GM18508 (cell line): ENCODE measurements around the gene EIF2B5.
"Not testable (repeated sequence)": the region's sequence is repeated elsewhere in the genome, so short reads cannot be mapped to it uniquely, and the experiment has no call there.

Experiments
- ATAC-seq: cut with Tn5 transposase; IDR thresholded peaks from one replicate; pipeline ENCODE4 v1.9.1; 2021; ENCODE audit warnings: moderate number of reproducible peaks; ENCODE audit not compliant: insufficient read depth, unreplicated experiment

EIF2B5 gene

DNA sequence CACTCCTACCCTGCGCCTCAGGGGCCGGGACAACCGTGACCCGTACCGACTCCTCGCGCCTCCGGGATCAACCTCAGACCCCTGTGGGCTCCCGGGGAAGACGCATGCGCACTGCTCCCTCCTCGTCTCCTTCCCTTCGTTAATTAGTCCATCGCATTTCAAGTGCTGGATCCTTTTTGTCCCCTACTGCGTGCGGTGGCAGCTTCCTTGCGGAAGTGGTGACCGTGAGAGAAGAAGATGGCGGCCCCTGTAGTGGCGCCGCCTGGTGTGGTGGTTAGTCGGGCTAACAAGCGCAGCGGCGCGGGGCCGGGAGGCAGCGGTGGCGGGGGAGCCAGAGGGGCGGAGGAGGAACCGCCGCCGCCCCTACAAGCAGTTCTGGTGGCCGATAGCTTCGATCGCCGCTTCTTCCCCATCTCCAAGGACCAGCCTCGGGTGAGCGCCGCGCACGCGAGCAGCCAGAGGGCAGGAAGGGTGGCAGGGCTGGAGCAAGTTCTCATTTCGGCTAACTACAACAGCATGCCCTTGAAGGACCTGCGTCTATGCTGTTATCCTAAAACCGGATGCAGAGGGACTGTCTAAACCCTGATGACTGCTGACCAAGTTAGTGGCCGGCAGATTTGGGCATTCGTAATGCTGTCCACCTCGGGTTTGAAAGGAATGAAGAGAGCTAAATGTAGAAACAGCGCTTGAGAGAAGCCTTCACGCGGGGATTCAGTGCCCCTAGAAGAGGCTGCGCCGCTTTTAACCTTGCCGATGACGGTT lies at the start of gene EIF2B5:
EIF2B5 (plus strand) TSS at position 210 of the 762 bp plus-strand sequence; CDS start at position 238, 28 bp downstream.
- peak; percentile 62 for ATAC-seq

DNA sequence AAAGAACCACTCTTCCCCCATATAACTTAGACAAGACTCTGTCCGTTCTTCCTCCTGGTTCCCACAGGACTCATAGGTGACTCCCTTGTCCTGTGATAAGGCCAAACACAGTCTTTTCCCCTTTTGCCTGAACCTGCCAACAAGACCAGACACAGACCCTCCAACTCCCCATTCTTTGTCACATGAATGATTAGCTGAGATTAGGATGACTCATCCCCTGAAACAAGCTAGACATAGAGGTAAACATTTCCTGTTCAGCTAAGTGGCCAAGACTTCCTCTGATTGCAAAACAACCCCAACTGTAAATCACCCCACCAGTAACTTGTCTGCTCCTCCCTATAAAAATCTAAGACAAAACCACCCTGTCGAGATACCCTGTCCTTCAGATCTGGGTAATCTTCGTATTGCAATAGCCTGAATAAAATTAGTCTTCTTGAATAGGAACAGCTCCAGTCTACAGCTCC lies 49.7 kb upstream of the EIF2B5 start:
- no peak for ATAC-seq

DNA sequence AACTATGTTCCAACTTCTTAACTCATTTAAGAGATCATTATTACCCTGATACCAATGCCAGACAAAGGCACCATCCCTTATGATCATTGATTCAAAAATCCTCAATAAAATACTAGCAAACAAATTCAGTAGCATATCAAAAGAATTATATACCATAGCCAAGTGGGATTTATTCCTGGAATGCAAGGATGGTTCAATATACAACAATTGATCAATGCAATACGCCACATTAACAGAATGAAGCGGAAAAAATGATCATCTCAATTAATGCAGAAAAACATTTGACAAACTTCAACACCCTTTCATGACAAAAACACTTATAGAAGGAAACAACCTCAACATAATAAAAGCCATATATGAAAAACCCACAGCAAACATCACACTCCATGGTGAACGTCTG lies 43.0 kb upstream of the EIF2B5 start:
- no peak for ATAC-seq

DNA sequence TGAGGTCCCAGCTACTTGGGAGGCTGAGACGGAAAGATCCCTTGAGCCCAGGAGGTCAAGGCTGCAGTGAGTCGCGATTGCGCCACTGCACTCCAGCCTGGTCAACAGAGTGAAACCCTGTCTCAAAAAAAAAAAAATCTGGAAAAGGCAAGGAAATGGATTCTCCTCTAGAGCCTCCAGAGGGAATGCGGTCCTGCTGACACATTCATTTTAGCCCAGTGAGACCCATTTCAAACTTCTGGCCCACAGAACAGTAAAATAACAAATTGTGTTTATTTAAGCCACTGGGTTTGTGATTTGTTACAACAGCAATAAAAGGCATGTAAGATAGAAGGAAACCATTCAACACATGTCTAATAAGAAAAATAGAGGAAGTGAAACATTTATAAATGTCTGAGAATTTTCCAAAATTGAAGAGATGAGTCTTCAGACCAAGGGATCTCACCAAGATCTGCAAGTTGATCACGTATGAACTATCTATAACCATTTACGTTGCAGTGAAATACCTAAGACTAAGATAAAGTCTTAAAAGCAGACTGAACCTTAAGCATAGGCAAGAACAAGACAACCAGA lies 38.3 kb upstream of the EIF2B5 start, which contains the start of gene HTR3E:
HTR3E (plus strand) TSS at position 254 of the 573 bp plus-strand sequence. CDS start 466 bp downstream, outside the sequence.
- ATAC-seq, result no peak

DNA sequence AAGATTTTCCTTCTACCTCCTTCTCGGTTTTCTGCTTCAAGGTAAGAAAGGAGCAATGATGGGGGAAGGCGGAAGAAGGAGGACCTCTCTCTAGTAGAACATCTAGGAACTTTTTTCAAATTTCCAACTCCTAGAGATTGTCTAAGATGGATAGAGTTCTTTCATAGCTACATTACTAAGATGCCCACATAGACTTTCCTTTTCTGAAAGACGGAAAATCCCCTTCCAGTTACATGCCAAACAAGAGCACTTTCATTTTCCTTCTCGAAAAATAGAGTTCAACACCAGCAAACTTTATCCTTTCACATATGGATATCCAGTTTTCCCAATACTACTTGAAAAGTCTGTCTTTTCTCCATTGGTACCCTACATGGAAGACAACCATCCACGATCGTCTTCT lies 37.6 kb upstream of the EIF2B5 start:
- ATAC-seq, result no peak

DNA sequence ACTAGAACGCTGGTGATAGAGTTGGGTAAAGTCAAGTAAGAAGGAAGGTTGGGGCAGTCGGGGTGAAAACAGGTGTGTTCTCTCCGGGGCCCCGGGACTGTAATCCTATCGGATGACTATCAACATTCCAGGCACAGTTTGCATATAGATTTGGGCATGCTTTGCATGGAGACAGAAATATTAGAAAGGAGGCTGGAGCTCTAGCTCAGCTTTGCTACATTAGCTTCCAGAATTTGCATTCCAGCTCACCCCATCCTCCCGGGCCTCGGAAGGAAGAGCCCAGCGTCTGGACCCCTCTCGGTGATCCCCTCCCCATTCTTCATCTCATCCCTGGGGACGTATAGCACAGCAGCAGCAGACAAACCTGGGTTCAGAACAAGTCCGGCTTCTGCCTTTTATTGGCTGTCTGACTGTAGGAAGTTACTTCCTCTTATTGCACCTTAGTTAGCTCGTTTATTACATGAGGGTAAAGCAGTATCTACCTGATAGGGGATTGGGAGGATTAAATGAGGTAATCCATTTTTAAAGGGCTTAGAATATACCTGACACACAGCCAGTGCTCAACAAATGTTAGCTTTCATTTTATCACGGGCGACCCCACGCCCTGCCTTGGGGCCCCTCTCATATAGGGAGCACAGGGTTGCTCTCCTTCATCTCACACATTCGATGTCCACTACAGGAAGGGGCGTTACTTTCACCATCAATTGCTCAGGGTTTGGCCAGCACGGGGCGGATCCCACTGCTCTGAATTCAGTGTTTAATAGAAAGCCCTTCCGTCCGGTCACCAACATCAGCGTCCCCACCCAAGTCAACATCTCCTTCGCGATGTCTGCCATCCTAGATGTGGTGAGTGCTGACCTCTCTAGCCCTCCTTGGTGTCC lies 35.1 kb upstream of the EIF2B5 start:
- no peak for ATAC-seq

DNA sequence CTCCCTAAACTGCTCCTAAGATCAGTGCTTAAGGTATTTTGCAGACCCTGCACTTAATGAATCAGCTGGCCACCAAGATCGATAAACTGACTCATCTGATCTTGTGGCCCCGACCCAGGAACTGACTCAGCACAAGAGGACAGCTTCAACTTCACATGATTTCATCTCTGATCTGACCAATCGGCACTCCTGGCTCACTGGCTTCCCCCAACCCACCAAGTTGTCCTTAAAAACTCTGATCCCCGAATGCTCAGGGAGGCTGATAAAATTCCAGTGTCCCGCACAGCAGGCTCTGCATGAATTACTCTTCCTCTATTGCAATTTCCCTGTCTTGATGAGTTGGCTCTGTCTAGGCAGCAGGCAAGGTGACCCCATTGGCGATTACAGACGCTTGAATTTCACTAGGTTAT lies 24.8 kb upstream of the EIF2B5 start:
- no peak for ATAC-seq

DNA sequence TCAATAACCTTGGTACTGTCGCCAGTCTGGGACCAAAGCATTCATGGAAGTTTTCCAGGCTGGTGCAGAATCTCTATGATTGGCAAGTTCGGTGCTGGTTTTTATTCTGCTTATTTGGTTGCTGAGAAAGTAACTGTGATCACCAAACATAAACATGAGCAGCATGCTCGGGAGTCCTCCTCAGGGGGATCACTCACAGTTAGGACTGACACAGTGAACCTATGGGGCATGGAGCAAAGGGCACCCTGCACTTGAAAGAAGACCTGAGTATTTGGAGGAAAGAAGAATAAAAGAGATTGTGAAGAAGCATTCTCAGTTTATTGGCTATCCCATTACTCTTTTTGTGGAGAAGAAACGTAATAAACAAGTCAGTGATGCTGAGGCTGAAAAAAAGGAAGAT lies 19.1 kb upstream of the EIF2B5 start:
- no peak for ATAC-seq

DNA sequence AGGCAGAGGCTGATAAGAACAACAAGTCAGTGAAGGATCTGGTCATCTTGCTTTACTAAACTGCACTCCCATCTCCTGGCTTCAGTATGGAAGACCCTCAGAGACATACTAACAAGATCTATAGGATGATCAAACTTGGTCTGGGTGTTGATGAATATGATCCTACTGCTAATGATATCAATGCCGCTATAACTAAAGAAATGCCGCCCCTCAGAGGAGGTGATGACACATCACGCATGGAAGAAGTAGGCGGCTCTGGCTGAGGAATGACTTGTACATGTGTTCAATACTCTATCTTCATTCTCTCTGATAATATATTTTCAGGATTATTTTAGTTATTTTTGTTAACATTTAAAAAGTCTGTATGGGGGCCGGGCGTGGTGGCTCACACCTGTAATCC lies 17.5 kb upstream of the EIF2B5 start:
- ATAC-seq, result no peak

DNA sequence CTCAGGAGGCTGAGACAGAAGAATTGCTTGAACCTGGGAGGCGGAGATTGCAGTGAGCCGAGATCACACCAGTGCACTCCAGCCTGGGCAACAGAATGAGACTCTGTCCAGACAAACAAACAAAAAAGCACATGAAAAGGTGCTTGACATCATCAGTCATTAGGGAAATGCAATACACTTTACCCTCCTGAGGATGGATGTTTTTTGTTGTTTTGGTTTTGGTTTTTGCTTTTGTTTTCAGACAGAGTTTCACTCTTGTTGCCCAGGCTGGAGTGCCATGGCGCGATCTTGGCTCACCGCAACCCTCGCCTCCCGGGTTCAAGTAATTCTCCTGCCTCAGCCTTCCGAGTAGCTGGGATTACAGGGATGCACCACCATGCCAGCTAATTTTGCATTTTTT lies 14.1 kb upstream of the EIF2B5 start:
- ATAC-seq, result not testable (repeated sequence)

DNA sequence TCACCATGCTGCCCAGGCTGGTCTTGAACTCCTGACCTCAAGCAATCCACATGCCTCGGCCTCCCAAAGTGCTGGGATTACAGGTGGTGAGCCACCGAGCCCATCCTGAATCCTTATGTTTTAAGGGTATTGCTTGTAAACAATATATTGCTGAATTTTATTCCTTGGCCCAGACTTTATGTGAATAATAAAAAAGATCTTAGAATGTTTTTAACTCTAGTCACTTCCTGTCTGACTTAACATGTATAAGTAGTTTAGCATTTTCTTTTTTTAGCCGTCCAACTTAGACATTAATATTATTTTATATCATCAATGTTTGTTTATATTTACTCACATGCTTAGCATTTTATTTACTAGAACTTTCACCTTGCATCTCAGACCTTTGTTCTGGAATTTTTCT lies 9.2 kb upstream of the EIF2B5 start:
- no peak for ATAC-seq

DNA sequence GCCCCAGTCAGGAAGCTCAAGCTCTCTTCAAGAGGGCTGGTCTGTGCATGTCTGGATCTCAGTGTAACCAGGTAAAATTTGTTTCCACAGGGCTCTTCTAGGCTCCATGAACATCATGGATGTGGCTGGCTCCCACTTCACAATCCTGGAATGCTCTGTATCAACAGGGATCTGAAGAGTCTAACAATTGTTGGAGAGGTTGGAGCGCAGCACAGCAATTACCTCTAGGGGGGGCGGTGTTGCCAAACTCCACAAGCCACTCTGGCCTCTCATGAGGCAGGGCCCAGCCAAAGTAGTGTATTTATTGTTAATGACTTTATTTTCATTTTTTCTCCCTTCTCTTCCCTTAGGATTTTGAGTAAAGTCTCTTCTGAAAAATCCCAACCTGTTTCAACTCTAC lies 6.1 kb upstream of the EIF2B5 start:
- ATAC-seq, result no peak

DNA sequence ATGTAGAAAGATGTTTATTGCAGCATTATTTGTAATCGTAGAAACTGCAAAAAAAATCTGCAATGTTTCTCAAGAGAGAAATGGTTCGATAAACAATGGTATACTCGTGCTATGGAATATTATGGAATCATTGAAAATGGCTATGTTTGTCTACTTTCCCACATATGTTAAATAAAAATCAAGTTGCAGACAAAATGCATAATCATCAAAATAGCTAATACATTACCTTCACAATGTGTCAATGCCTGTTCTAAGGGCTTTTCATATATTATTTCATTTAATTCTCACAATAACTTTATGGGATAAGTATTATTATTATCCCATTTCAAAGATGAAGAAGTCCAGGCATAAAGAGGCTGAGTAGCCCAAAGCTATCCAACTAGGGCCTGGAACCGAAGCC lies 2.2 kb upstream of the EIF2B5 start:
- no peak for ATAC-seq

DNA sequence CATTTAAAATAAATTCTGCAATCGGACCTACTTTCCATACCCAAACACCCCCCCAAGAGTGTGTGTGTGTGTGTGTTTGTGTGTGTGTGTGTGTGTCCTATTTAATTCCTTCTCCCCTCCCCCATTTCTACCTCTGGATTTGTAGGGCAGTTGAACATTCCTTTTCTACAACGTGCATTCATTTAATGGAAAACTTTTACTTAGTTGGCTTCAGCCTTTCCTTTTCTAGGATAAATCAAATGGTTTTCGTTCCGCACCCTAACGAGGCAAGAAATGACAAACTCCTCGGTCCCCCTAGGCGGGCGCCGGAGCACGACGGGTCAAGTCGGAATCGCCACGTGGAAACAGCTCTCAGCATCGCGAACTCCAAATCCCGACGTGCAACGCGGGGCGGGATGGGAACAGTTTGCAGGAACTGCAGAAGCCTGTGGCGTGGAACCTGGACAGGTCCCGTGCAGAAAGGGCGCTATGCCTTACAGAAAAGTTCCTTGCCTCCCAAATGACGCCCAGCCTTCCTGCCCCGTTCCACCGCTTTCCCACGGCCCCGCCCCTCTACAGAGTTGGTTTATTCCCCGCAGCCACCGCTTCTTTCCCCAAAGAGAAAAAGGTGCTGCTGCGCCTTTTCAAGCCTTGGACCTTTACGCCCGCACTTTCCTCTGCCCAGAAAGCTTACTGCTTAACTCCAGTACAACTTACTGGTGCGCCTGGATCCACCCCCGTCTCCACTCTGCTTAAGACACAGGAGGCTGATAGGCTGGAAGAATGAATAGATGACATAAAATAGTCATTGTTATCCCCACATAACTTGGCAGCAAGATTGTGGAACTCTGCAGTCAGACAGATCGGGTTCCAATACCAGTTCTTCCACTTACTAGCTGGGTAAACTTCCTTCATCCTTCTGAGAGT lies 1.1 kb upstream of the EIF2B5 start:
- no peak for ATAC-seq

DNA sequence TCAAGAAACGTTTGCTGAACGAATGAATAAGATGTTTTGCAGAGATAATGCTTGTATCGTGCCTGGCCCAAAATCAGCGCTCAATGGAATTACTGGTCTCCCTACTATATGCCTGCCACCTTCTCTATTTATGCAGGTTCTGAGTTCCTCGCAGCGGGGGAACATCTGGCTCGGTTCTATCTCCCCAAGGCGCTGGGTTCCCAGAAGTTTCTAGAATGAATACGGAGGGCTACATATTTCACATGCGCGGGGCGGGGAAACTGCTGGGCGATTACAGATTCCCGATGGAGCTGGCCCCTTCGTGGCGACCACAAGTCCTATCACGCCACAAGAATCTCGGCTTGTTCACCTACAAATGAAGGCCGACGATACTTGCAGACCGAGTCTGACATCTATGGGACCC lies 411 bp upstream of the EIF2B5 start:
- ATAC-seq, result peak; percentile 21

DNA sequence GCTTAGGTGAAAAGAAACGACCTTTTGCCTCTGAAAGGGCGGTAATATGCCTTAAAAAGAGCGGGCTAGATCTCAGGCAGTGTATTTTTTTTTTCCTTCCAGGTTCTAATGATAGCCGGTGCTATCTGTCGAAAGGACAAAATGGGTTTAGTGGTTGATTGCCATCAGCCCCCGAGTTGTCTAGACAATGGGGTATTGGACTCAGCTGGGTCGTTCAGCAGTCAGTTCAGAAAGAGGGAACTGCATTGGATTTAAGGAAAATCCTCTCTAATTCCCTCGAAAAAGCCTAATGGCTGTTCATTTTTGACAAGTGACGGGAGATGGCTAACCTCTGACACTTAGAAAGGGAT lies 728 bp downstream of the EIF2B5 start:
- ATAC-seq, result no peak

DNA sequence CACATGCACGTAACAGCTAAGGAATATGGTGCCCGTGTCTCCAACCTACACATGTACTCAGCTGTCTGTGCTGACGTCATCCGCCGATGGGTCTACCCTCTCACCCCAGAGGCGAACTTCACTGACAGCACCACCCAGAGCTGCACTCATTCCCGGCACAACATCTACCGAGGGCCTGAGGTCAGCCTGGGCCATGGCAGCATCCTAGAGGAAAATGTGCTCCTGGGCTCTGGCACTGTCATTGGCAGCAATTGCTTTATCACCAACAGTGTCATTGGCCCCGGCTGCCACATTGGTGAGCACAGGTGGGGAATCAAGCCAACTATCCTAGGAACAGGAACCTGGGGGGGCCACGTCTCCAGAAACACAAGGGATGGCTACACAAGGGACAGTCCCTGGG lies 5.3 kb downstream of the EIF2B5 start:
- ATAC-seq, result no peak

DNA sequence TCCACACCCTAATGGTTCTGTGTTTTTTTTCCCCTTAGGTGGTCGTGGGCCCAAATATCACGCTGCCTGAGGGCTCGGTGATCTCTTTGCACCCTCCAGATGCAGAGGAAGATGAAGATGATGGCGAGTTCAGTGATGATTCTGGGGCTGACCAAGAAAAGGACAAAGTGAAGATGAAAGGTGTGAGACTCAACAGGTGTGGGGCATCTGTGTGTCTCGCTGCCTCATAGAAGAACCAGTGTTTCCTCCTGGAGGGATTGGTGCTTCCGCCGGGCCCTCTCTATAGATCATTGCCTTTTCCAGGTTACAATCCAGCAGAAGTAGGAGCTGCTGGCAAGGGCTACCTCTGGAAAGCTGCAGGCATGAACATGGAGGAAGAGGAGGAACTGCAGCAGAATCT lies 7.0 kb downstream of the EIF2B5 start:
- ATAC-seq, result no peak

DNA sequence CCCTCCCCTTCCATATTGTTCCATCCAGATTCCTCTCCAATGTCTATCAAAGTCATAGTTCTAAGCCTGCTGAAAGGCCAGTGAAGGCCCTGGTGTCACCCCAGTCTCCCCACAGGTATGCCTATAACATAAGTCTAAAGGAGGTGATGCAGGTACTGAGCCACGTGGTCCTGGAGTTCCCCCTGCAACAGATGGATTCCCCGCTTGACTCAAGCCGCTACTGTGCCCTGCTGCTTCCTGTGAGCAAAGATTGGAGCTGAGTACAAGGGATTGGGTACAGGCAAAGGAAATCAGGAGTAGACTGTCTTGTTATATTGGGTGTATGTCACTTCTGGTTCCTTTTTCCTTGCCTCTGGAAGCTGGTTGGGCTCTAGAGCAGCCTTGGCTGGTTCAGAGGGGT lies 8.2 kb downstream of the EIF2B5 start:
- ATAC-seq, result no peak

DNA sequence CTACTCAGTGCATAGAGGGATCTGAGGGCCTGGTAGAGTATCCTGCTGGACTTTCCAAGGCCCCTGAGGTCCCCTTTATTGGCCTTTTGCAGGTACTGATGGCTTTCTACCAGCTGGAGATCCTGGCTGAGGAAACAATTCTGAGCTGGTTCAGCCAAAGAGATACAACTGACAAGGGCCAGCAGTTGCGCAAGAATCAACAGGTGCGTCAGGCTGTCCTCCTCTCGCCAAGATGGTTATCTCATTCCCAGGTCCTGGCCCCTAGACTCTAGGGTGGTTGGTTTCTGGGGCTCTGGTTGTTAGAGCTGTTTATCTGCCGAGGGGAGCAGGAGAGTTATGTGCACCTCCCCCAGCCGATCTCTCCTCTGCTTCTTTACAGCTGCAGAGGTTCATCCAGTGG lies 9.3 kb downstream of the EIF2B5 start:
- ATAC-seq, result no peak
